Measurements from ENCODE around the gene OSBP2.

GRCh38 chr22:30671071-30671470 is 23.6 kb upstream of the OSBP2 start:
- TF ChIP-seq POLR2A (IDR thresholded peaks at IDR 0.05) = no peak
- TF ChIP-seq, protein P1, sequence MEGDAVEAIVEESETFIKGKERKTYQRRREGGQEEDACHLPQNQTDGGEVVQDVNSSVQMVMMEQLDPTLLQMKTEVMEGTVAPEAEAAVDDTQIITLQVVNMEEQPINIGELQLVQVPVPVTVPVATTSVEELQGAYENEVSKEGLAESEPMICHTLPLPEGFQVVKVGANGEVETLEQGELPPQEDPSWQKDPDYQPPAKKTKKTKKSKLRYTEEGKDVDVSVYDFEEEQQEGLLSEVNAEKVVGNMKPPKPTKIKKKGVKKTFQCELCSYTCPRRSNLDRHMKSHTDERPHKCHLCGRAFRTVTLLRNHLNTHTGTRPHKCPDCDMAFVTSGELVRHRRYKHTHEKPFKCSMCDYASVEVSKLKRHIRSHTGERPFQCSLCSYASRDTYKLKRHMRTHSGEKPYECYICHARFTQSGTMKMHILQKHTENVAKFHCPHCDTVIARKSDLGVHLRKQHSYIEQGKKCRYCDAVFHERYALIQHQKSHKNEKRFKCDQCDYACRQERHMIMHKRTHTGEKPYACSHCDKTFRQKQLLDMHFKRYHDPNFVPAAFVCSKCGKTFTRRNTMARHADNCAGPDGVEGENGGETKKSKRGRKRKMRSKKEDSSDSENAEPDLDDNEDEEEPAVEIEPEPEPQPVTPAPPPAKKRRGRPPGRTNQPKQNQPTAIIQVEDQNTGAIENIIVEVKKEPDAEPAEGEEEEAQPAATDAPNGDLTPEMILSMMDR (IDR thresholded peaks at IDR 0.05) = no peak
